Activated CD8-positive, alpha-beta memory T cell treated with anti-CD3 and anti-CD28 coated beads, Interleukin-2, amount 50 U/mL, for 1 hour (primary cell): ENCODE results near the gene TIAM1.

Experiments used
- DNase-seq: peaks from one replicate; pipeline ENCODE4 v3.0.0-alpha.2; 2020; ENCODE audit errors: extremely low read depth

Gene TIAM1

GRCh38 chr21:31176080-31176551, 167.9 kb downstream of the TIAM1 start:
- no peak for DNase-seq

- DNase-seq = no peak
Observed at GRCh38 chr21:31173881-31174555, 170.0 kb downstream of the TIAM1 start.

GRCh38 chr21:31172328-31172727, 171.7 kb downstream of the TIAM1 start:
- no peak for DNase-seq

- DNase-seq = no peak
Observed at GRCh38 chr21:31164713-31165694, 179.1 kb downstream of the TIAM1 start.

GRCh38 chr21:31162827-31163226, 181.2 kb downstream of the TIAM1 start:
- no peak for DNase-seq

- no peak for DNase-seq
Observed at GRCh38 chr21:31162079-31162699, 181.9 kb downstream of the TIAM1 start.

GRCh38 chr21:31161157-31161556, 182.9 kb downstream of the TIAM1 start:
- DNase-seq = no peak

GRCh38 chr21:31159808-31160207, 184.3 kb downstream of the TIAM1 start:
- no peak for DNase-seq

GRCh38 chr21:31158789-31159581, 185.1 kb downstream of the TIAM1 start:
- no peak for DNase-seq

- no peak for DNase-seq
Observed at GRCh38 chr21:31157756-31158155, 186.3 kb downstream of the TIAM1 start.

- no peak for DNase-seq
Observed at GRCh38 chr21:31156662-31157061, 187.4 kb downstream of the TIAM1 start.

- no peak for DNase-seq
Observed at GRCh38 chr21:31156169-31156568, 187.9 kb downstream of the TIAM1 start.

- DNase-seq = no peak
Observed at GRCh38 chr21:31151156-31152045, 192.7 kb downstream of the TIAM1 start.

- DNase-seq = no peak
Observed at GRCh38 chr21:31145274-31145673, 198.8 kb downstream of the TIAM1 start.

- no peak for DNase-seq
Observed at GRCh38 chr21:31143036-31143435, 201.0 kb downstream of the TIAM1 start.

GRCh38 chr21:31142600-31142999, 201.5 kb downstream of the TIAM1 start:
- DNase-seq = no peak

GRCh38 chr21:31141389-31142000, 202.6 kb downstream of the TIAM1 start:
- no peak for DNase-seq

- DNase-seq = no peak
Observed at GRCh38 chr21:31140676-31141075, 203.4 kb downstream of the TIAM1 start.

- no peak for DNase-seq
Observed at GRCh38 chr21:31140025-31140424, 204.0 kb downstream of the TIAM1 start.

GRCh38 chr21:31137960-31138359, 206.1 kb downstream of the TIAM1 start:
- DNase-seq = no peak
